NCI-H2081 treated with DMSO at 0.1 percent for 48 hours (cell line): Measurements from ENCODE around the gene ZNF451.
A peak's percentile ranks its signal among the peaks of the same experiment; 100 is the strongest.
"Not testable (repeated sequence)": the region's sequence is repeated elsewhere in the genome, so short reads cannot be mapped to it uniquely, and the experiment has no call there.

Experiments used
- DNase-seq: peaks from one replicate; lab custom pipeline; 2025; lab: John Stamatoyannopoulos, UW

ZNF451 gene, protein sequence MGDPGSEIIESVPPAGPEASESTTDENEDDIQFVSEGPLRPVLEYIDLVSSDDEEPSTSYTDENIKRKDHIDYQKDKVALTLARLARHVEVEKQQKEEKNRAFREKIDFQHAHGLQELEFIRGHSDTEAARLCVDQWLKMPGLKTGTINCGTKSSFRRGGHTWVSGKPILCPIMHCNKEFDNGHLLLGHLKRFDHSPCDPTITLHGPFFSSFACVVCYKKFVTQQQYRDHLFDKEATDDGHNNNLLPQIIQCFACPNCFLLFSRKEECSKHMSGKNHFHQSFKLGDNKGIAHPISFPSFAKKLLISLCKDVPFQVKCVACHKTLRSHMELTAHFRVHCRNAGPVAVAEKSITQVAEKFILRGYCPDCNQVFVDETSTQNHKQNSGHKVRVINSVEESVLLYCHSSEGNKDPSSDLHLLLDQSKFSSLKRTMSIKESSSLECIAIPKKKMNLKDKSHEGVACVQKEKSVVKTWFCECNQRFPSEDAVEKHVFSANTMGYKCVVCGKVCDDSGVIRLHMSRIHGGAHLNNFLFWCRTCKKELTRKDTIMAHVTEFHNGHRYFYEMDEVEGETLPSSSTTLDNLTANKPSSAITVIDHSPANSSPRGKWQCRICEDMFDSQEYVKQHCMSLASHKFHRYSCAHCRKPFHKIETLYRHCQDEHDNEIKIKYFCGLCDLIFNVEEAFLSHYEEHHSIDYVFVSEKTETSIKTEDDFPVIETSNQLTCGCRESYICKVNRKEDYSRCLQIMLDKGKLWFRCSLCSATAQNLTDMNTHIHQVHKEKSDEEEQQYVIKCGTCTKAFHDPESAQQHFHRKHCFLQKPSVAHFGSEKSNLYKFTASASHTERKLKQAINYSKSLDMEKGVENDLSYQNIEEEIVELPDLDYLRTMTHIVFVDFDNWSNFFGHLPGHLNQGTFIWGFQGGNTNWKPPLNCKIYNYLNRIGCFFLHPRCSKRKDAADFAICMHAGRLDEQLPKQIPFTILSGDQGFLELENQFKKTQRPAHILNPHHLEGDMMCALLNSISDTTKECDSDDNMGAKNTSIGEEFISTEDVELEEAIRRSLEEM

DNA sequence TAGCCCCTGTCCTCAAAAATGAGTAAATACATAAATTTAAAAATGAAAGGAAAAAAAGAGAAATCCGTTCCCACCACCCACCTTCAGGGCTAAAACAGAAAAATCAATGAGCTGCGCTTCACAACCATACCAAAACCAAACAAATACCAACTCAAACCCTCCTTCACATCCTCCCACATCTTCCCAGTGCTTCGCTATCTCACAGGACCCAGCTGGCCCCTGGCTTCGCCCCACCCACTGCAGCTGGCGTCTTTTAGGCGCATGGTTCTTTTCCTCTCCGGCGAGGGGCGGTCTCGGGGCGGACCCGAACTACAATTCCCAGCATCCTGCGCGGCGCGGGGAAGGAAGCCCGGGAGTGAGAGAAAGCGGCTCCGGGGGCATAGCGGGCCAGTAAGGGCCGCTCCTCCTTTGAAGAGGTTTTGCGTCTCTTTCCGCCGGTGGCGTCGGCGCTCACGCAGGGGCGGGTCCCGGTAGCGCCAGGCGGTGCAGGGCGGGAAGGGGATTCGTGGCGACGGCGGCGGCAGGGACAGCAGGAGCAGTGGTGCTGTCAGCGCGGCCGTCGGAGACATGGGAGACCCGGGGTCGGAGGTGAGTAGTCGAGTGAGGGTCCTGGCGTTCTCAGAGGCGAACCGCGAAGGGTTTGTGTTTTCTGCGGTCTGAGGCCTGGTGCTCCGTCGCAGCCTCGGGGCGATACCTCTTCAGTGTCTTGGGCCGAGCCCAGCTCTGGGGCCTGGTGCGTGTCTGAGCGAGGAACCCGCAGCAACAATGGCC is at the start of gene ZNF451:
ZNF451 (plus strand) TSS at position 502 of the 771 bp plus-strand sequence; CDS start at position 568, 66 bp downstream.
- DNase-seq = peak; percentile 81

DNA sequence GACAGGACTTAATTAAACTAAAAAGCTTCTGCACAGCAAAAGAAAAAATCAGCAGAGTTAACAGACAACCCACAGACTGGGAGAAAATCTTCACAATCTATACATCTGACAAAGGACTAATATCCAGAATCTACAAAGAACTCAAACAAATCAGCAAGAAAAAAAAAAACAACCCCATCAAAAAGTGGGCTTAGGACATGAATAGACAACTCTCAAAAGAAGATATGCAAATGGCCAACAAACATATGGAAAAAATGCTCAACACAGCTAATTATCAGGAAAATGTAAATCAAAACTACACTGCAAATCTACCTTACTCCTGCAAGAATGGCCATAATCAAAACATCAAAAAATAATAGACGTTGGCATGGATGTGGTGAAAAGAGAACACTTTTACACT is 45.9 kb upstream of the ZNF451 start:
- DNase-seq = not testable (repeated sequence)

DNA sequence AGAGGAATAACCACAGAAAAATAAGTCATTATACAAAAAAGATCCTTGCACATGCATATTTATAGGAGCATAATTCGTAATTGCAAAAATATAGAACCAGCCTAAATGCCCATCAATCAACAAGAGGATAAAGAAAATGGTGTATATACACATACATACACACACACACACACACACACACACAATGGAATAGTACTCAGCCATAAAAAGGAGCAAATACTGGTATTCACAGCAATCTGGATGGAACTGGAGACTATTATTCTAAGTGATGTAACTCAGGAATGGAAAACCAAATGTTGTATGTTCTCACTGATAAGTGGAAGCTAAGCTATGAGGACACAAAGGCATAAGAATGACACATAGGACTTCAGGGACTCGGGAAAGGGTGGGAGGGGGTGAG is 45.4 kb upstream of the ZNF451 start:
- no peak for DNase-seq

DNA sequence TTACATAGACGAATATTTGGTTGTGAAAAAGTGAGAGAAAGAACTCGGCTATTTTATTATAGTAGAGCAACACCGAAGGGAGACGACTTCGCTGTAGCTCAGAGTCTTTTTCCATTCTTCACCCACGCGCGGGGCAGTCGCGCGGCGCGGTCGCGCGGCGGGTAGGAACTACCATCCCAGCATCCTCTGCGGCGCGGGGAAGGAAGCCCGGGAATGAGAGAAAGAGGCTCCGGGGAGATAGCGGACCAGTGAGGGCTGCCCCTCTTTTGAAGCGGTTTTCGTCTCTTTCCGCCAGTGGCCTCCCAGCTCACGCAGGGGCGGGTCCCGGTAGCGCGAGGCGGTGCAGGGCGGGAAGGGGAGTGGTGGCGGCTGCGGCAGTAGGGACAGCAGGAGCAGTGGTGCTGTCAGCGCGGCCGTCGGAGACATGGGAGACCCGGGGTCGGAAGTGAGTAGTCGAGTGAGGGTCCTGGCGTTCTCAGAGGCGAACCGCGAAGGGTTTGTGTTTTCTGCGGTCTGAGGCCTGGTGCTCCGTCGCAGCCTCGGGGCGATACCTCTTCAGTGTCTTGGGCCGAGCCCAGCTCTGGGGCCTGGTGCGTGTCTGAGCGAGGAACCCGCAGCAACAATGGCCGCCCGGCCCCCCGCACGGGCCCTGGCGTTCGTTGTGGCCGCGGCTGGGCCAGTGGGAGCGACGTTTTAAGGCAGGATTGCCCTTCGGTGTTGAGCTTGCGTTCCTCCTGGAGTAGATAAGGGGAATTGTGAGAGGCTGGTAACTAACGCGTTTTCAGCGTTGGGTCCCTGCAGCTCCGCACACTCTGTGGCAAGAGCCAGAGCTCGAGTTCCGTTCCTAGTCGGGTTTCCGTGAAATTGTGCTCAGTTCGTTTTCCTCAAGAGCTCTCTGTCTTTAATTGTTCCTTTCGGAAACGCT is 43.4 kb upstream of the ZNF451 start, which contains the start of gene KIAA1586:
KIAA1586 (plus strand) TSS at position 362 of the 925 bp plus-strand sequence; CDS start at position 425, 63 bp downstream.
- peak; percentile 63 for DNase-seq

DNA sequence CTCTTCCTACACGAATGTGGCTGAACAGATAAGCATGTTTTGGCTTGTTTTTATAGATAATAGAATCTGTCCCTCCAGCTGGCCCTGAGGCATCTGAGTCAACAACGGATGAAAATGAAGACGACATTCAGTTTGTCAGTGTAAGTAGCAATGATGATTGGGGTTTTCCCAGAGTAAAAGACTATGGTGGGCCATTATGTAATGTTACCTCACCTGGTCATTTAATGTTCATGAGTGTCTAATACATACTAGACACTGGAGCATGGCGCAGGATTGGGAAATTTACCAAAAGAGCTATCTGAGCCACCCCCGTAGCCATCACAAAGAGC is 42.8 kb upstream of the ZNF451 start:
- not testable (repeated sequence) for DNase-seq

- DNase-seq = not testable (repeated sequence)
These were observed 42.1 kb upstream of the ZNF451 start for GRCh38 chr6:57047859-57048258.

GRCh38 chr6:57048577-57048976 is 41.4 kb upstream of the ZNF451 start:
- no peak for DNase-seq

DNA sequence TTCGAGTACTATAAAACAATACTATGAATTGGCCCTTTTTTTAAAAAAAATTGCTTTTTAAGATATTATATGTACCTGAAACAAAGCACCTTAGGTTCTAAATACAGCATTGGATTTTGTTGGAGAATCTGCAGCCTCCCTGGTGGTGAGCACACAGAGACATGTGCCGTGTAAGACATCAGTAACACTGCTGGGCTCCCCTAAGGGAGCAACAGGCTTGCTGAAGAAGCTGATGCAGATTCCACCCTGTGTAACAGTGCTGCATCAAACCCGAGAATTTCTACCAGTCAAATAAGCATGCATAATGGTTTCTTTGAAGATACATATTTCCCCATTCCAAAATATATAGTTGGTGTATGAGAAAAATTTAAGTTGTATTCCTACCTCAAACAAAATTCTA is 26.1 kb upstream of the ZNF451 start:
- no peak for DNase-seq

GRCh38 chr6:57064809-57065208 is 25.2 kb upstream of the ZNF451 start:
- no peak for DNase-seq

- no peak for DNase-seq
These were observed 21.9 kb upstream of the ZNF451 start for GRCh38 chr6:57068061-57068460.

DNA sequence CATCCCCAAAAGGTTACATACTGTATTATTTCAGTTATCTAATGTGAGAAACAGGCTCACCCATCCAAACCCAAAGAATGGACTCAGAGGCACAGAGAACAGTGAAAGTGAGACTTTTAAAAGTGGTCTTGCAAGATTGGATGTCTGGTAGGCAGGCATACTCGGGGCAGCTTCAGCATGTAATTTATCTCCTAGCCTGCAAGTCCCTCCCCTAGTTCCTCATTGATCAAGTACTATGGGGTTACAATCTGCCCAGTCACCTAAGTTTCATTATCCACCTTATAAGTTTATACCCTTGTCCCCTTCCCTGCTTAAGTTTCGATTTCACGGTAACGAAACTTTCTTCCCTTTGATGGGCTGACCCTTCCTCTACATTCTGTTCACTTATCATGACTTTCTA is 20.8 kb upstream of the ZNF451 start:
- DNase-seq = no peak

DNA sequence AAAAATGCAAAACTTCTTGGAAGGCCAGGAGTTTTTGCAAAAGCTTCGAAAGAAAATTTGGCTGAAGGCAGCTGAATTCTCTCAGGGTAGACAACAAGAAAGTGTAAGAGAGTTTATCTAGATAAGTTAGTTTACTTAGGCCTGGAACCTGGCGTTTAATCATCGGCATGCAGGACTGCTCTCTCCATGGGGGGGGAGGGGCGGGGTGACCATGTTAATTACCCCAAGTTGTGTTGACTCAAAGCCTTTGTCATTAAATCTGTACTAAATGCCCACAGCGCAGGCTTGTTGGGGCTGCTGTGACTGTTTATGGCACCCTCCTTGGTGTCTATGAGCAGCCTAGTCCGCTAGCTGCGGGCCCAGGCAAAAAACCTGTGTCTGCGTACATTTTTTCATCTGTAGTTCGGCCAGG is 20.1 kb upstream of the ZNF451 start:
- no peak for DNase-seq

DNA sequence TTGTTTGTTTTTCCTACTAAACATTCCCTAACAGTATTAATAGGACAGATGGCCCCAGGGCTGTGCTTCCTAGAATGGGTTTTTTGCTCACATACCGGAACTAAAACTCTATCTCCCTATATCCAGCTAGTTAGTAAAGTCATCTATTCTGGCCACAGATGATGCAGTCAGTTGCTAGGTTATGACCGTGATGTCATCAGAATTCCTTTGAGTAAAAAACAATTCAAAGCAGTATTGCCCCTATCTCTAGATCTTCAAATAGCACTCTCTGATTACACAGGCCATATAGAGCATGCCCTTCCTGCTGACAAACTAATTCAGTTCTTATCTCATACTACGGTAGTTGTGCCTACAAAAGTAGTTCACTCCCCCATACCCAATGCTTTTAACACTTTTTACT is 17.9 kb upstream of the ZNF451 start:
- DNase-seq = no peak

DNA sequence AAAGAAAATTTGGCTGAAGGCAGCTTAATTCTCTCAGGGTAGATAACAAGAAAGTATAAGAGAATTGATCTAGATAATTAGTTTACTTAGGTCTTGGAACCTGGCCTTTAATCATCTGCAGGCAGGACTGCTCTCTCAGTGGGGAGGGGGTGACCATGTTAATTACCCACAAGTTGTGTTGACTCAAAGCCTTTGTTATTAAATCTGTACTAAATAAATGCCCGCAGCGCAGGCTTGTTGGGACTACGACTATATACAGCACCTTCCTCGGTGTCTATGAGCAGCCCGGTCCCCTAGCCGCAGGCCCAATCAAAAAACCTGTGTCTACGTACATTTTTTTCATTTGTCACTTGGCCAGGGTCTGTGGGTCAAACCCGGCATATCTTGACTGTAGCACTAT is 15.6 kb upstream of the ZNF451 start:
- DNase-seq = no peak

- DNase-seq = no peak
These were observed 14.9 kb upstream of the ZNF451 start for GRCh38 chr6:57075092-57075491.

DNA sequence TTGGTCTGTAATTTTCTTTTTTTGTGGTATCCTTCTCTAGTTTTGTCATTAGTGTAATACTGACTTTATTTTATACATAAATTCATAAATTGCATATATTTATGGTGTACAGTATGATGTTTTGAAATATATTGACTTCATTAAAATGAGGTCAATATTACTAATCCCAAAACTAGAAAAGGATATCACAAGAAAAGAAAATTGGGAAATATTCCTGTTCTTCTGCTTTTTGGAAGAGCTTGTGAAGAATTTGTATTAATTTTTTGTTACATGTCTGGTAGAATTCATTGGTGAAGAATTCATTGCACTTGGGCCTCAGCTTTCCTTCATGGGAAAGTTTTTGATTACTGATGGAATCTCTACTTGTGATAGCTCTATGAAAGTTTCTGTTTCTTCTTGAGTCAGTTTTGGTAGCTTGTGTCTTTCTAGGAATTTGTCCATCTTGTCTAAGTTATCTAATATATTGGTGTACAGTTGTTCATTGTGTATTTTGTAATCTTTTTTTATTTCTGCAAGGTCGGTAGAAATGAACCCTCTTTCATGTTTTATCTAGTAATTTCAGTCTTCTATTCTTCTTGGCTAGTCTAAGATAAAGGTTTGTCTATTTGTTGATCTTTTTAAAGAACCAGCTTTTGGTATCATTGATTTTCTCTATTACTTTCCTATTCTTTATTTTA is 11.3 kb upstream of the ZNF451 start:
- DNase-seq = no peak

GRCh38 chr6:57085471-57085870 is 4.5 kb upstream of the ZNF451 start:
- DNase-seq = no peak

GRCh38 chr6:57086843-57087242 is 3.1 kb upstream of the ZNF451 start:
- DNase-seq = no peak

DNA sequence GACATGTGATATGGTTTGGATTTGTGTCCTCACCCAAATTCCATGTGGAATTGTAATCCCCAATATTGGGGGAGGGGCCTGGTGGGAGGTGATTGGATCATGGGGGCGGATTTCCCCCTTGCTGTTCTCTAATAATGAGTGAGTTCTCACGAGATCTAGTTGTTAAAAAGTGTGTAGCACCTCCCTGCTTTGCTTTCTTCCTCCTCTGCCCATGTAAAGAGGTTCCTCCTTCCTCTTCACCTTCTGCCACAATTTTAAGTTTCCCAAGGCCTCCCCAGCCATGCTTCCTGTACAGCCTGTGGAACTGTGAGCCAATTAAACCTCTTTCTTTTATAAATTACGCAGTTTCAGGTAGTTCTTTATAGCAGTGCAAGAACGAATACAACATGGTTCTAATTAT is 2.1 kb upstream of the ZNF451 start:
- no peak for DNase-seq

- DNase-seq = no peak
These were observed 723 bp upstream of the ZNF451 start for GRCh38 chr6:57089265-57089664.
